Sigmoid colon (tissue), 4 donors: ENCODE measurements around the gene DHPS.
A peak's percentile ranks its signal among the peaks of the same experiment; 100 is the strongest.

Experiments
- CTCF ChIP-seq, 4 experiments: fragments of 450-650 bp in 3 of 4; fragments of 200-600 bp in 1 of 4; IDR thresholded peaks; one replicate each; pipeline ENCODE4 v1.5.1; 2016 to 2019; ENCODE audit warnings: antibody characterized with exemption in 4 of 4, mild to moderate bottlenecking in 3 of 4, moderate library complexity in 2 of 4
- EP300 ChIP-seq, 4 donors: sonication (generic); formaldehyde crosslinking; IDR thresholded peaks; one replicate each; pipeline ENCODE4 v1.6.1; 2017; ENCODE audit warnings: antibody characterized with exemption in 4 of 4
- POLR2A ChIP-seq, 2 donors: fragments of 450-650 bp; IDR thresholded peaks; one replicate each; pipeline ENCODE4 v1.6.1; 2016; ENCODE audit warnings: antibody characterized with exemption in 2 of 2, mild to moderate bottlenecking in 2 of 2, moderate library complexity in 2 of 2
- POLR2AphosphoS5 ChIP-seq, 4 donors: sonication (generic); formaldehyde crosslinking; IDR thresholded peaks; one replicate each; pipeline ENCODE4 v1.6.1; 2017; ENCODE audit warnings: antibody characterized with exemption in 4 of 4

- TF ChIP-seq CTCF (IDR thresholded peaks at IDR 0.05) = no peak
- TF ChIP-seq POLR2AphosphoS5 (IDR thresholded peaks at IDR 0.05) = peak in 1 of 4 donors; percentile 9
- no peak for TF ChIP-seq POLR2A (IDR thresholded peaks at IDR 0.05)
- TF ChIP-seq EP300 (IDR thresholded peaks at IDR 0.05) = no peak
Observed at GRCh38 chr19:12723641-12724426, 42.2 kb upstream of the DHPS start, which contains the start of gene TNPO2.
